SJSA1 (cell line): ENCODE data around the gene ZNF423. TPM values are rescaled to one million over a fixed set of nuclear protein-coding genes. Genes with fewer than 3 reads are reported as not detected.
A peak's percentile ranks its signal among the peaks of the same experiment; 100 is the strongest.

Experiments
- DNase-seq, 2 experiments: peaks; one replicate each; pipeline ENCODE4 v3.0.0-alpha.2; 2015 to 2020; ENCODE audit warnings: low spot score in 2 of 2, low read depth in 1 of 2
- H3K27ac ChIP-seq: fragments of 250-450 bp; sonication (Bioruptor Pico); 2 replicates; pipeline ENCODE4 v1.5.1; 2020; ENCODE audit warnings: mild to moderate bottlenecking, moderate library complexity
- H3K27me3 ChIP-seq: fragments of 250-450 bp; sonication (Bioruptor Pico); replicated peaks from 2 replicates; pipeline ENCODE4 v1.5.1; 2020; ENCODE audit warnings: mild to moderate bottlenecking, moderate library complexity
- H3K36me3 ChIP-seq: fragments of 250-450 bp; sonication (Bioruptor Pico); 2 replicates; pipeline ENCODE4 v1.5.1; 2020; ENCODE audit warnings: mild to moderate bottlenecking
- H3K4me1 ChIP-seq: fragments of 250-450 bp; sonication (Bioruptor Pico); replicated peaks from 2 replicates; pipeline ENCODE4 v1.6.1; 2021; ENCODE audit warnings: mild to moderate bottlenecking
- H3K4me3 ChIP-seq: fragments of 250-450 bp; sonication (Bioruptor Pico); 2 replicates; pipeline ENCODE4 v1.5.1; 2020; ENCODE audit warnings: mild to moderate bottlenecking
- H3K9me3 ChIP-seq: fragments of 250-450 bp; sonication (Bioruptor Pico); replicated peaks from 2 replicates; pipeline ENCODE4 v1.5.1; 2020; ENCODE audit warnings: mild to moderate bottlenecking
- total RNA-seq: library from RNA; depleted of rRNA; stranded (reverse); fragments of >200 nt; shearing (Covaris generic); gene quantifications from 2 replicates; pipeline ENCODE4 v1.2.3, GENCODE V29; 2014

The ZNF423 gene
- total RNA-seq, 1 experiment from 2014 or later: 5.4 TPM

DNA sequence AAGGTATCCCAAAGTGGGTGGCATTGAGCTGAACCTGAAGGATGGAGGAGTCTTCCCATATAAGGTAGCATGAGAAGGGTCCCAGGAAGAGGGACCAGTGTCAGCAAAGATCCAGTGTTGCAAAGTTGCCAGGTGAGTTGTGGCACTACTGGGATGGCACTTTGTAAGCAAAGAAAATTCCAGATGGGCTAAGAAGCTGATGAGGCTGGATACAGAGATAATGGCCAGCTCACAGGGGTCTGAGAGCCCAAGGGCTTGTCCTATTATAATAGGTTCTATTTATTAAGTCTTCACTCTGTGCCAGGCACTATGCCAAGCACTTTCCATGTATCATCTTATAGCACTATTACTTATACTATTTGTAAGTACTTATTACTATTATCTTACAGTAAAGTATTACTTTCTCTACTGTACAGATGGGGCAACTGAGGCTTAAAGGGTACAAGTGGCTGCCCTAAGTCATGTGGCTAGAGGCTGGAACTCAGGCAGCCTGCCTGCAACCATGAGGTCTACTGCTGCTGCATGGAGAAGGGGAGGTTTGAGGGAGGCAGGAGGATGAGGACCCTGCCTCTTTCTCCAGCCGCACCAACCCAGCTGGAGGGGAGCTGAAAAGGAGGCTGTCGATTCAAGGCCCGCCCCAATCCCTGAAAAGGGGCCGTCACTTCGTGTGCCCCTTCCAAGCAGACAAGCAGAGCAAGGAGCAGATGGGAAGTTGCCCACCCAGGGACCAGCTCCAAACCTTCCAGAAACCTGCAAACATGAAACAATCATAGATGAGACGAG lies 395.8 kb downstream of the ZNF423 start:
- Histone ChIP-seq H3K36me3 (no peaks in the 10 kb centered on the region), H3K4me3 (no peak overlapping the region)

DNA sequence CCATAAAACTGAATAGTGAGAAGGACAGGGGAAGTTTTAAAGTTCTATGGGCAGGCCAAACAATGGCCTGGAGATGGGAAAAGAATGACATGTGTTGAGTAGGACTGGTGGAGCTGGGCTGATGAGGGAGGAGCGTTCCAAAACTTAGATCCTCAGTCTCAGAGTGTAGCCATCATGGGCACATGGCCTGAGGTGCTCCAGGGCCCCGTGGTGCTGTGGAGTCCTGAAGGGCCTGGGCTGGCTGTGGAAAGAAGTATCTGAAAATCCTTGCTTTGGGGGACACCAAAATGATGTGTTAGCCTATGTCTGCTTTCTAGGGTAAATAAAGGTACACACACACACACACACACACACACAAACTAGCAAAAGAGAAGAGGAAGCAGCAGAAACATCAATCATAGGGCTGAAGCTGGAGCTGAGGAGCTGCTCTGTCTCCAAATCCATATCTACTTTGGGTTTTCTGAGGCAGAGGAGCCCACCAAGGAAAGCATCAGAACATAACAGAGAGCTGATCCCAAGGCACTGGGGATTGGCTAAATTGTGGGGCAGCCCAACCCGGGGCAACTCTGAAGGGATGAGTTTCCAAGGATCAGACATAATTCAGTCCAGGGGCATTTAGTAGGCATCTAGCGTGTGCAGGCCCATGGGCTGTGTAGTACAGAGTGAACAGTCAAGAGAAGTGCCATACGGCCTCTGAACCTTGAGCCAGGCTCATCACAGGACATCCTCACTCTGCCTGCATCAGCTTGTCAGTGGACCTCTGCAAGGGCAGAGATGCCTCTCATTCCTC lies 397.1 kb downstream of the ZNF423 start:
- Histone ChIP-seq H3K27ac (no peak overlapping the region), H3K4me3 (no peak overlapping the region), H3K9me3 (no peaks in the 10 kb centered on the region), H3K36me3 (no peaks in the 10 kb centered on the region), H3K4me1 (no peaks in the 10 kb centered on the region), H3K27me3 (no peaks in the 10 kb centered on the region)
- DNase-seq: peak in 1 of 2 experiments; percentile 19

More for the DNA sequence above, 395.8 kb downstream of the ZNF423 start:
- no peaks in the 10 kb centered on the region for H3K9me3 ChIP-seq
- H3K27me3 ChIP-seq: no peaks in the 10 kb centered on the region
- H3K4me1 ChIP-seq: no peaks in the 10 kb centered on the region
- no peak overlapping the region for H3K27ac ChIP-seq
- peak in 1 of 2 experiments; percentile 30 for DNase-seq

DNA sequence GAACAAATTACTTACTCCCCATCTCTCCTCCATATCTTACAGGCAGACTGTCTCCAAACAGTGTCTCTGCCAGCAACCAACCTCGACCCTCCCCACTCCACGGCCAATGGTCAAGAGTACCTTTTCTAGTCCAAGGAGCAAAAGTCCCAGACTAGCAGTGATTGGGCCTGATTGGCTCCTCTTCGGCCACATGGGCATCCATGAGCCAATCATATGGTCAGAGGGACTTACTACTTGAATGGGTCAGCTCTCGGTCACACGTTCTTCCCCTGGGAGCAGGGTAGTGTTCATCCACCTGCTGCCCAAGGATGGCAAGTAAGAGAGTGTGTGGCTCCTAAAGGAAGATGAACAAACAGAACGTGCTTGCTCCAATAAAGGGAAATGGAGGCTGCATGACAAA lies 397.7 kb downstream of the ZNF423 start:
- Histone ChIP-seq H3K4me3 (no peak overlapping the region), H3K36me3 (no peaks in the 10 kb centered on the region), H3K27ac (no peak overlapping the region), H3K4me1 (no peaks in the 10 kb centered on the region), H3K27me3 (no peaks in the 10 kb centered on the region), H3K9me3 (no peaks in the 10 kb centered on the region)
- DNase-seq: peak in 1 of 2 experiments; percentile 29

DNA sequence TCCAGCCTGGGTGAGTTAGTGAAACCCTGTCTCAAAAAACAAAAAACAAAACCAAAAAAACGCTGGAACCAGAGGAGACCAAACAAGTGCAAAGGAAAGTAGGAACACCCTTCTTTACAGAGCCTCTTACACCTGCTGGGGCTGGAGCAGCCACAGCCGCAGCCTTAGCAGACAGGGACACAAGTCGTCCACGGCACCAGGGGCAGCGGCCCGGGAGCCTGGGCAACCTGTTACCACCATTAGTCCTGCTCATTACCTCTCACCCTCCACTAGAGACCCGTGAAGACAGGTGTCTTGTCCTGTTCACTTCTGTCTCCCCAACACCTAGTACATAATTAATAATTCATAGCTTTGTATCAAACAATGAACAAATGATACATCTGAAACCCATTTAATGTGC lies 398.7 kb downstream of the ZNF423 start:
- Histone ChIP-seq H3K4me3 (no peak overlapping the region), H3K9me3 (no peaks in the 10 kb centered on the region), H3K36me3 (no peaks in the 10 kb centered on the region), H3K27ac (no peak overlapping the region), H3K27me3 (no peaks in the 10 kb centered on the region), H3K4me1 (no peaks in the 10 kb centered on the region)
- peak in 1 of 2 experiments; percentile 20 for DNase-seq

DNA sequence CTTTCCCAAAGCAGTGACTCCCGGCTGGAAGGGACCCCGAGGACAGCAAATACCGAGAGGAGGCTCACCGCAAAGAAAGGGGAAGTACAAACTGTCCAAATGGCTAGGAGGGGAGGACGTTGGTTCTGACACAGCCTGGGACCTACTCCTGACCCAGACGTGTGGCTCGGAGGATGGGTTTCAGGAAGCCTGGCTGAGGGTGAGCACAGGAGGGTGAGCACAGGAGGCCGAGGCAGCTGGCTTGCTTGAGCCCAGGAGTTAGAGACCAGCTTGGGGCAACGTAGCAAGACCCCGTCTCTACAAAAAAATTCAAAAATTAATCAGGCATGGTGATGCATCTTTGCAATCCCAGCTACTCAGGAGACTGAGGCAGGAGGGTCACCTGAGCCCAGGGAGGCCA lies 399.1 kb downstream of the ZNF423 start:
- H3K9me3 ChIP-seq: no peaks in the 10 kb centered on the region
- H3K4me1 ChIP-seq: no peaks in the 10 kb centered on the region
- DNase-seq: peak in 1 of 2 experiments; percentile 26
- H3K4me3 ChIP-seq: no peak overlapping the region
- H3K36me3 ChIP-seq: no peaks in the 10 kb centered on the region
- H3K27ac ChIP-seq: no peak overlapping the region
- H3K27me3 ChIP-seq: no peaks in the 10 kb centered on the region

DNA sequence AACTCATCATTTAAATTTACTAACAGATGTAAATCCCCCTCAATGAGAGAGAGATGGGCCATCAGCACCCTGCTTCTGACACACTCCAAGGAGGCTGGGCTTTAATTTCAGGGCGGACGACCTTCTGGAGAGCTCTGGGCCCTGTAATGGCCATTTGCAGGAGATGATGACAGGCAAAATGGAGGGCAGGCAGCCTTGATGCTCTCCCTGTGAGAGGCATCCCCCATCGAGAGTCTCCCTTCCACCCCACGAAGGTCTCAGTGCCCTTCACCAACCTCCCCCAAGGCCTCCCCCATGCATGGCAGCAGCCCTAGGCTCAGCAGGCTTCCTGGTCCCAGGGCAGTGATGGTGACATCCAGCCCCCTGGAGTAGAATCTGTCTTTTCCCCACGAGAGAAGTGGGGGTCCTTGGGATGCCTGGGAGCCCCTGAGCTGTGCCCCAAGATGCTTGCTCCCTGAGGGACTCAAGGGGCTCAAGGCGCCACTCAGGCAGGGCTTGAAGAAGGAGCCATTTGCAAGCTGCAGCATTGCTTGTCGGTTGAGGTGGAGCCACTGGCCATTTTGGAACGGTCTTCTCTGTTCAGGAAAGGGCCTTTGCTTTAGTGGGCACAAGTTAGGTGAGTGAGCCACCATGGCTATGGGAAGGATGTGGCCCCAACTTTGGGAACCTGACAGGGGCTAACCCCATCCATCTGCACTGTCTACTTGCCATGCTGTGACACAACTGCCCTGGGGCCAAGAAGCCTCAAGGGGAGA lies 399.7 kb downstream of the ZNF423 start:
- H3K4me3 ChIP-seq: no peak overlapping the region
- no peaks in the 10 kb centered on the region for H3K36me3 ChIP-seq
- no peaks in the 10 kb centered on the region for H3K9me3 ChIP-seq
- no peak overlapping the region for H3K27ac ChIP-seq
- no peaks in the 10 kb centered on the region for H3K27me3 ChIP-seq
- no peaks in the 10 kb centered on the region for H3K4me1 ChIP-seq
- peak in 1 of 2 experiments; percentile 29 for DNase-seq

DNA sequence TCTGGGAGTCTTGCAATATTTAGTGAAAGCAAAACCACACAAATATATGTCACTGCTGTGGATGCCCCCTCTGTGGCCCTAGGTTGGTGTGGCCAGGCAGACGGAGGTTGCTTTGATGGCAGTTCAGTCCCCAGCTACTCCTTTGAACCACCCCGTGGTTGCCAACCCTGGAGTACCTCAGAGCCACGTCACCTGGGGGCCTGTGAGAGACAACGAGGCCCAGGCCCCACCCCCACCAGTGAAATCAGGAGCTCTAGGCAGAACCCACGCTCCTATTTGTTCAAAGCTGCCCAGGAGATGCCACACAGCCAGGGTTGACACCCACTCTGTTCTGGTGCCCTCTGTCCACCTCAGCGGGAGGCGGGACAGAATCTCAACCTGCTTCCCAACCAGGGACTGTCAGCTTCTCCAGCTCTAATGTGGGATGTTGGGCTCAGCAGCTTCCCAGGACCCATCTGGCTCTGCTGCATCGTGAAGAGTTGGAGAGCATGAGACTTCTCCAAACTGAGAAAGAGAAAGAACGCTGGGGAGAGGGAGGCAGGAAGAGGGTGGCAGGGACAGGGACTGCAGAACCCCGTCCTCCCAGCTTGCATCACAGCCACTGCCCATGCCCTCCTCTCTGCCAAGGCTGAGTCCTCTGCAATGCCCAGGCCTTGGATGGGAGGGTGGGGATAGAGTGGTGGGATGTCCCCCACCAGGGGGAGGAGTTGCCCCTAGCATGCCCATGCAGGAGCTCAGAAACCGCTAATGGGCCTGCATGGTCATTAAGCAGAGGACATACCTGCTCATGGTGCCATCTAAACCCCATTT lies 400.5 kb downstream of the ZNF423 start:
- H3K4me3 ChIP-seq: no peak overlapping the region
- no peaks in the 10 kb centered on the region for H3K36me3 ChIP-seq
- H3K27ac ChIP-seq: no peak overlapping the region
- no peaks in the 10 kb centered on the region for H3K4me1 ChIP-seq
- peak in 1 of 2 experiments; percentile 22 for DNase-seq
- H3K27me3 ChIP-seq: peaks cover 5% of the 10 kb centered on the region; the same call in 1 of the 2 replicates
- no peaks in the 10 kb centered on the region for H3K9me3 ChIP-seq

DNA sequence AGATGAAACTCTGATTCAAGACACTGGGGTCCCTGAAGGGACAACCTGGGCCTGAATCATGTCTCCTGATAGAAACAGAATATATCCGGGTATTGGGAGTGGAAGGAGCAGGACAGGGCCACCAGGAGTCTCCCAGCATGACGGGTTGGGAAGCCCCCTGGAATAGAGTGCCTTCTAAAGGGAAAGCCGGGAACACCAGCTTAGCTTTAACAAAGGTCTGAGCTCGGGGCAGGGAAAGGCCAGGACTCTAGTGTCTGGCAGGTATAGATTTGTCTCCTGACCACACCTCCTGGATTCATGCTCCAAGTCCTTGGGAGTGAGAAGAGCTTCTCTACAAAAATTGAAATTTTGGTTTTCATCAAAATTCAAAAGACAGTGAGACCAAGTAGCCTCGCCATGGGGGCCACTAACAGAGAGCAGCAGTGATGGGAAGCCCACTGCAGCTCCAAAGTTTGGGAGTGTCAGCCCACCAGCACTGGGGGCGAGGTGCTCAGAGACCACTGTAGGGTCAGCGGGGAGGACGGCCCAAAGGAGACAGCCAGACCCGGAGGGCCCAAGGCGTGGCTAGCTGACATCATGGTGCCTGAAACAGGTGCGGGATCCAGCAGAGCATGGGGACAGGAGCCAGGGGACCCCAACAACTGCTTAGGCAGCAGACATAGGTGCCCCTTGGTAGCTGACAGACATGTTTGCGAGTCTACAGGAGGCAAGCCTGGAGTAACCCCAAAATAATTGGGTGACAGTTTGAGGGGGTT lies 401.3 kb downstream of the ZNF423 start:
- no peak overlapping the region for H3K27ac ChIP-seq
- H3K27me3 ChIP-seq: peaks cover 6% of the 10 kb centered on the region; the same call in 1 of the 2 replicates
- no peak overlapping the region for H3K4me3 ChIP-seq
- H3K9me3 ChIP-seq: no peaks in the 10 kb centered on the region
- no peaks in the 10 kb centered on the region for H3K36me3 ChIP-seq
- H3K4me1 ChIP-seq: no peaks in the 10 kb centered on the region
- no peak for DNase-seq

DNA sequence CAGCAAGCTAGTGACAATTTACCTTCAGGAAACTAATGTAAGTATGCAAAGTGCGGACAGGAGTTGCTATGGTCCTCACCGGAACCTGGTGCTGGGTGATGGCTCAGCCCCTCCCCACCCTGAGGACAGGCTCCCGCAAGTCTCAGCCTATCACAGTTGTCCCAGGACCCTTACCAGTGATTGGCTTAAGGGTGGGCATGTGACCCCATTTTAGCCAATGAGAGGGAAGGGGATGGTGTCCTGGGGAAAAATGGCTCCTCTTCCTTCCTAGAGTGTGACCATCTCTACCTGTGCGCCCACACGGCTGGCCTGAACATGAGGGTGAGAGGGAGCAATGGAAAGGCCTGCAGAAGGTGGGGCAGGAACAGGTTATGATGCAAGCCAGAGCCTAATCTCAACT lies 401.9 kb downstream of the ZNF423 start:
- H3K4me3 ChIP-seq: no peak overlapping the region
- H3K9me3 ChIP-seq: no peaks in the 10 kb centered on the region
- H3K4me1 ChIP-seq: no peaks in the 10 kb centered on the region
- H3K36me3 ChIP-seq: no peaks in the 10 kb centered on the region
- DNase-seq: no peak
- H3K27ac ChIP-seq: no peak overlapping the region
- H3K27me3 ChIP-seq: peaks cover 6% of the 10 kb centered on the region; the same call in 1 of the 2 replicates

DNA sequence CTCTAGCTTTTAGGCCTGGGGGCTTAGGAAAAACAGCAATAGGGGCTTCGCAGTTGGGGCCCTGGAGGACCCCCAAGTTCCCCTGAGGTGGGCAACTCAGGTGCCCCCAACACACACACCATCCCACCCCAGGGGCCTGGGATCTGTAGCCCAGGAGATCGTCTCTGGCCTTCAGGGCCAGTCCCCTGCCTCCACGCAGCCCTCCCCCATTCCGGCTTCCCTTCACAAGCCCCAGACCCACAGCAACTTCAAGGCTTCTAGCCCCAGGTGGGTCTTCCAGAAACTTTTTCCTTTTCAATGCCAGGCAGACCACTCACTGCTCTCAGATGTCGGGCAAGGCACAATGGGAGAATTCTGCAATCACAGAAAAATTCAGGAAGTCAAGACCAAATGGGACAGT lies 402.9 kb downstream of the ZNF423 start:
- no peaks in the 10 kb centered on the region for H3K36me3 ChIP-seq
- H3K4me1 ChIP-seq: no peaks in the 10 kb centered on the region
- H3K9me3 ChIP-seq: no peaks in the 10 kb centered on the region
- no peak for DNase-seq
- no peak overlapping the region for H3K27ac ChIP-seq
- peaks cover 6% of the 10 kb centered on the region; the same call in 1 of the 2 replicates for H3K27me3 ChIP-seq
- H3K4me3 ChIP-seq: no peak overlapping the region

DNA sequence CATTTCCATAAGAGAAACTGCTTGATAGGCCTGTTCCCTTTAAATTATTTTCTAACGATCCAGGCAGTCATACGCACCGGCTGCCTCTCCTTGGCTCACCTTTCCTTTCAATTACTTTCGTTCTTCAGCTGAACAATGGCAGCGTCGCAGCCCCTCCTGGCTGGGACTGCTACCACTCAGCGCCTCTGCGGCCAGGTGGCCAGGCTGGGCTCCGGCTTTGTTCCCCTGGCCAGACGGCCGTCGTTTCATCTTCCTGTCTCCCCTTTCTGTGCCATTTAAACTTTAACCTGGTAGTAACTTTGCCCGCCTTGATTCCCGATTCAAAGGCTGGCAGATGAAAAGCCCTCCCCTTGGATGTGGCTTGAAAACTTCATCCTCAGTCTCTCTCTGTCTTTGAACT lies 403.3 kb downstream of the ZNF423 start:
- Histone ChIP-seq H3K4me1 (no peaks in the 10 kb centered on the region), H3K36me3 (no peaks in the 10 kb centered on the region)

DNA sequence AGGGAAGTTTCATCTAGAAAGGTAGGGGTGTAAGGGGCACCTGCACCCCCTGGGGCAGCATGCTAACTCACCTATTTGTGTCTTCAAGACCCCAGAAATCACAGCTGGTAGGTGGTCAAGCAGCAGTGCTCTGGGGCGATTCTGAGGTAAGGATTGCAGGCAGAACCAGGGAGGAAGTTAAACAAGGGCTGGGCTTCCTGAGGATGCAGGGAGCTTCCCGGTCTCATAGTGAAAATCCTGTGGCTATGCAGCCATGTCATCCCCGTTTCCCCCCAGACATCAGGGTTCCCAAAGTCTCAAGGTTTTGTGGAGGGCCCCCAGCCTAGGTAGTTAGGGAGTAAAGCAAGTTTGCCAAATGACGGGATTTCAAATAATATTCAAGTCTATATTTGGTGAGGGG lies 403.8 kb downstream of the ZNF423 start:
- peaks cover 6% of the 10 kb centered on the region; the same call in 1 of the 2 replicates for H3K27me3 ChIP-seq
- H3K9me3 ChIP-seq: no peaks in the 10 kb centered on the region
- DNase-seq: no peak
- H3K4me3 ChIP-seq: no peak overlapping the region
- no peaks in the 10 kb centered on the region for H3K36me3 ChIP-seq
- no peak overlapping the region for H3K27ac ChIP-seq
- no peaks in the 10 kb centered on the region for H3K4me1 ChIP-seq

More for the DNA sequence above, 403.3 kb downstream of the ZNF423 start:
- no peaks in the 10 kb centered on the region for H3K9me3 ChIP-seq
- no peak for DNase-seq
- no peak overlapping the region for H3K4me3 ChIP-seq
- H3K27me3 ChIP-seq: peaks cover 6% of the 10 kb centered on the region; the same call in 1 of the 2 replicates
- H3K27ac ChIP-seq: no peak overlapping the region
